IPS-15b (cell line): ENCODE measurements around the gene IGFALS.

Source experiments
- H3K27me3 ChIP-seq: one replicate; pipeline ENCODE4 v1.6.1; 2013; ENCODE audit warnings: low read length; ENCODE audit not compliant: control insufficient read depth, insufficient read depth
- H3K36me3 ChIP-seq: one replicate; pipeline ENCODE4 v1.6.1; 2013; ENCODE audit warnings: low read length; ENCODE audit not compliant: control insufficient read depth, insufficient read depth
- H3K4me1 ChIP-seq: one replicate; pipeline ENCODE4 v1.6.1; 2013; ENCODE audit warnings: mild to moderate bottlenecking, low read length; ENCODE audit not compliant: control insufficient read depth, insufficient read depth
- H3K4me3 ChIP-seq: one replicate; pipeline ENCODE4 v1.5.1; 2013; ENCODE audit warnings: low read depth, low read length
- H3K9ac ChIP-seq: one replicate; pipeline ENCODE4 v1.6.1; 2013; ENCODE audit warnings: low read depth, mild to moderate bottlenecking, low read length
- H3K9me3 ChIP-seq: one replicate; pipeline ENCODE4 v1.6.1; 2013; ENCODE audit warnings: mild to moderate bottlenecking, low read length; ENCODE audit not compliant: control insufficient read depth, insufficient read depth

The IGFALS gene

GRCh38 chr16:1751946-1752345, 41.6 kb downstream of the IGFALS start:
- no peak overlapping the region for H3K4me3 ChIP-seq
- peaks cover 26% of the 10 kb centered on the region for H3K36me3 ChIP-seq
- H3K9ac ChIP-seq, result no peak overlapping the region
- no peaks in the 10 kb centered on the region for H3K9me3 ChIP-seq
- H3K27me3 ChIP-seq, result no peaks in the 10 kb centered on the region
- H3K4me1 ChIP-seq, result no peaks in the 10 kb centered on the region

GRCh38 chr16:1749152-1750117, 44.1 kb downstream of the IGFALS start:
- Histone ChIP-seq H3K4me1 (no peaks in the 10 kb centered on the region), H3K9me3 (no peaks in the 10 kb centered on the region), H3K36me3 (peaks cover 26% of the 10 kb centered on the region), H3K4me3 (no peak overlapping the region), H3K27me3 (no peaks in the 10 kb centered on the region), H3K9ac (no peak overlapping the region)

- Histone ChIP-seq H3K9ac (no peak overlapping the region), H3K27me3 (no peaks in the 10 kb centered on the region), H3K36me3 (peaks cover 29% of the 10 kb centered on the region)
Measured at GRCh38 chr16:1747934-1748333, 45.6 kb downstream of the IGFALS start.

GRCh38 chr16:1746693-1747195, 46.8 kb downstream of the IGFALS start:
- H3K4me3 ChIP-seq, result no peak overlapping the region
- H3K9ac ChIP-seq, result no peak overlapping the region
- no peaks in the 10 kb centered on the region for H3K9me3 ChIP-seq
- no peaks in the 10 kb centered on the region for H3K27me3 ChIP-seq
- no peaks in the 10 kb centered on the region for H3K4me1 ChIP-seq
- H3K36me3 ChIP-seq, result peaks cover 23% of the 10 kb centered on the region

More at GRCh38 chr16:1747934-1748333, 45.6 kb downstream of the IGFALS start:
- Histone ChIP-seq H3K9me3 (no peaks in the 10 kb centered on the region), H3K4me3 (no peak overlapping the region), H3K4me1 (no peaks in the 10 kb centered on the region)

GRCh38 chr16:1745900-1746692, 47.4 kb downstream of the IGFALS start:
- Histone ChIP-seq H3K4me3 (no peak overlapping the region), H3K9me3 (no peaks in the 10 kb centered on the region), H3K27me3 (no peaks in the 10 kb centered on the region), H3K36me3 (peaks cover 20% of the 10 kb centered on the region), H3K4me1 (no peaks in the 10 kb centered on the region), H3K9ac (no peak overlapping the region)

- no peak overlapping the region for H3K4me3 ChIP-seq
- H3K27me3 ChIP-seq, result no peaks in the 10 kb centered on the region
- no peaks in the 10 kb centered on the region for H3K4me1 ChIP-seq
- no peaks in the 10 kb centered on the region for H3K9me3 ChIP-seq
- peaks cover 26% of the 10 kb centered on the region for H3K36me3 ChIP-seq
- H3K9ac ChIP-seq, result no peak overlapping the region
Measured at GRCh38 chr16:1745181-1745899, 48.2 kb downstream of the IGFALS start.

GRCh38 chr16:1744338-1744840, 49.1 kb downstream of the IGFALS start:
- Histone ChIP-seq H3K9me3 (no peaks in the 10 kb centered on the region), H3K36me3 (peaks cover 32% of the 10 kb centered on the region), H3K9ac (no peak overlapping the region), H3K27me3 (no peaks in the 10 kb centered on the region), H3K4me3 (no peak overlapping the region), H3K4me1 (no peaks in the 10 kb centered on the region)

- Histone ChIP-seq H3K9ac (no peak overlapping the region), H3K9me3 (no peaks in the 10 kb centered on the region), H3K36me3 (peaks cover 28% of the 10 kb centered on the region), H3K27me3 (no peaks in the 10 kb centered on the region), H3K4me1 (no peaks in the 10 kb centered on the region), H3K4me3 (no peak overlapping the region)
Measured at GRCh38 chr16:1743376-1744337, 49.8 kb downstream of the IGFALS start.

- no peak overlapping the region for H3K4me3 ChIP-seq
- no peaks in the 10 kb centered on the region for H3K27me3 ChIP-seq
- H3K4me1 ChIP-seq, result no peaks in the 10 kb centered on the region
- H3K9me3 ChIP-seq, result peaks cover 3% of the 10 kb centered on the region
- H3K36me3 ChIP-seq, result peaks cover 15% of the 10 kb centered on the region
- H3K9ac ChIP-seq, result no peak overlapping the region
Measured at GRCh38 chr16:1741553-1742165, 51.8 kb downstream of the IGFALS start.

GRCh38 chr16:1740781-1741490, 52.6 kb downstream of the IGFALS start:
- H3K9ac ChIP-seq, result no peak overlapping the region
- H3K4me3 ChIP-seq, result no peak overlapping the region

More at GRCh38 chr16:1740781-1741490, 52.6 kb downstream of the IGFALS start:
- no peaks in the 10 kb centered on the region for H3K27me3 ChIP-seq
- H3K4me1 ChIP-seq, result no peaks in the 10 kb centered on the region
- peaks cover 15% of the 10 kb centered on the region for H3K36me3 ChIP-seq
- peaks cover 3% of the 10 kb centered on the region for H3K9me3 ChIP-seq
